ENCODE results near the gene GRID2. TPM values are rescaled to one million over a fixed set of nuclear protein-coding genes. Genes with fewer than 3 reads are reported as not detected.
"Not testable (repeated sequence)": the region's sequence is repeated elsewhere in the genome, so short reads cannot be mapped to it uniquely, and the experiment has no call there.

Gene GRID2
- total RNA-seq, 1 donor from 2014 or later = not detected

GRCh38 chr4:92444143-92444843, 140.5 kb downstream of the GRID2 start:
- H3K9me3 ChIP-seq (replicated peaks); H3K4me3 ChIP-seq; DNase-seq; H3K36me3 ChIP-seq; intact Hi-C loops (cut with micrococcal nuclease); H3K27me3 ChIP-seq (ENCODE audit: low read depth); H3K27ac ChIP-seq (replicated peaks): not testable (repeated sequence)
- H3K4me1 ChIP-seq = peaks cover 11% of the 10 kb centered on the region

- TF ChIP-seq CTCF (IDR thresholded peaks at IDR 0.05; ENCODE audit: borderline replicate concordance) = no peak
- Histone ChIP-seq H3K27me3 (ENCODE audit: low read depth) (no peaks in the 10 kb centered on the region), H3K4me3 (no peak overlapping the region), H3K9me3 (replicated peaks) (no peaks in the 10 kb centered on the region), H3K27ac (replicated peaks) (no peak overlapping the region), H3K4me1 (peaks cover 11% of the 10 kb centered on the region), H3K36me3 (no peaks in the 10 kb centered on the region)
- DNase-seq = no peak
- intact Hi-C loops (cut with micrococcal nuclease) = no loop called here
Measured at GRCh38 chr4:92445127-92445526, 141.4 kb downstream of the GRID2 start.

GRCh38 chr4:92447255-92447905, 143.6 kb downstream of the GRID2 start:
- Histone ChIP-seq H3K4me3 (no peak overlapping the region), H3K27ac (replicated peaks) (no peak overlapping the region), H3K9me3 (replicated peaks) (no peaks in the 10 kb centered on the region), H3K27me3 (ENCODE audit: low read depth) (no peaks in the 10 kb centered on the region), H3K4me1 (peaks cover 11% of the 10 kb centered on the region), H3K36me3 (no peaks in the 10 kb centered on the region)
- intact Hi-C loops (cut with micrococcal nuclease) = no loop called here
- DNase-seq = no peak
- no peak for TF ChIP-seq CTCF (IDR thresholded peaks at IDR 0.05; ENCODE audit: borderline replicate concordance)

GRCh38 chr4:92448176-92448575, 144.4 kb downstream of the GRID2 start:
- peaks cover 11% of the 10 kb centered on the region for H3K4me1 ChIP-seq
- H3K27me3 ChIP-seq (ENCODE audit: low read depth); H3K4me3 ChIP-seq; intact Hi-C loops (cut with micrococcal nuclease); DNase-seq; H3K9me3 ChIP-seq (replicated peaks); H3K27ac ChIP-seq (replicated peaks); H3K36me3 ChIP-seq: not testable (repeated sequence)

GRCh38 chr4:92450694-92451093, 146.9 kb downstream of the GRID2 start:
- intact Hi-C loops (cut with micrococcal nuclease) = no loop called here
- no peak for TF ChIP-seq CTCF (IDR thresholded peaks at IDR 0.05; ENCODE audit: borderline replicate concordance)

GRCh38 chr4:92451782-92452181, 148.0 kb downstream of the GRID2 start:
- H3K36me3 ChIP-seq = no peaks in the 10 kb centered on the region
- intact Hi-C loops (cut with micrococcal nuclease) = no loop called here
- H3K27ac ChIP-seq (replicated peaks) = no peak overlapping the region
- no peaks in the 10 kb centered on the region for H3K27me3 ChIP-seq (ENCODE audit: low read depth)
- no peak for DNase-seq
- H3K4me1 ChIP-seq = peaks cover 10% of the 10 kb centered on the region
- H3K9me3 ChIP-seq (replicated peaks) = no peaks in the 10 kb centered on the region
- TF ChIP-seq CTCF (IDR thresholded peaks at IDR 0.05; ENCODE audit: borderline replicate concordance) = no peak
- no peak overlapping the region for H3K4me3 ChIP-seq

More at GRCh38 chr4:92450694-92451093, 146.9 kb downstream of the GRID2 start:
- Histone ChIP-seq H3K27ac (replicated peaks) (no peak overlapping the region), H3K36me3 (no peaks in the 10 kb centered on the region), H3K4me3 (no peak overlapping the region), H3K9me3 (replicated peaks) (no peaks in the 10 kb centered on the region), H3K4me1 (peaks cover 11% of the 10 kb centered on the region), H3K27me3 (ENCODE audit: low read depth) (no peaks in the 10 kb centered on the region)
- DNase-seq = no peak

- intact Hi-C loops (cut with micrococcal nuclease); H3K4me1 ChIP-seq; H3K4me3 ChIP-seq; H3K27ac ChIP-seq (replicated peaks); H3K27me3 ChIP-seq (ENCODE audit: low read depth); H3K9me3 ChIP-seq (replicated peaks); DNase-seq; H3K36me3 ChIP-seq: not testable (repeated sequence)
Measured at GRCh38 chr4:92452383-92452782, 148.6 kb downstream of the GRID2 start.

Measured in left ventricle myocardium inferior (tissue), 1 donor.